Spleen (tissue), 7 donors: ENCODE results near the gene ESYT1.

Experiments
- CTCF ChIP-seq, 11 experiments: fragments of 200-600 bp in 7 of 11; fragments of 450-650 bp in 4 of 11; sonication (generic) in 4 of 11; IDR thresholded peaks in 8 of 11; conservative IDR thresholded peaks in 3 of 11; 1 replicate in 7 of 11; 2 replicates in 4 of 11; pipeline versions ENCODE4 v1.4.0 to v1.8.0; 2016 to 2021; ENCODE audit warnings: antibody characterized with exemption in 11 of 11, inconsistent platforms in 4 of 11, mild to moderate bottlenecking in 1 of 11
- POLR2A ChIP-seq, 3 donors: fragments of 450-650 bp; IDR thresholded peaks; one replicate each; pipeline ENCODE4 v1.5.1; 2017; ENCODE audit warnings: antibody characterized with exemption in 3 of 3, mild to moderate bottlenecking in 1 of 3
- POLR2AphosphoS5 ChIP-seq, 3 donors: sonication (generic); formaldehyde crosslinking; IDR thresholded peaks; one replicate each; pipeline ENCODE4 v1.5.1; 2017; ENCODE audit warnings: antibody characterized with exemption in 3 of 3
- donor health status: DM: no; HTN: no; CAD: no; lungs with moderate emphysema.
- donor health status: DM: no; HTN: no; CAD: no.
- donor health status: DM: no; HTN: no; CAD: no.

GRCh38 chr12:56119361-56119796 lies 8.7 kb upstream of the ESYT1 start:
- TF ChIP-seq POLR2A (IDR thresholded peaks at IDR 0.05) (no peak), POLR2AphosphoS5 (IDR thresholded peaks at IDR 0.05) (peak in 1 of 3 donors; percentile 61), CTCF (IDR thresholded peaks at IDR 0.05 in 8 of 11, conservative IDR thresholded peaks at IDR 0.05 in 3 of 11) (peak; percentile 57 to 92 (median 78))
